Common myeloid progenitor, CD34-positive (primary cell): Measurements from ENCODE around the gene CEMIP.

ENCODE experiments used
- CTCF ChIA-PET: fragments of 350-600 bp; sonication (Branson Sonifier 250); formaldehyde crosslinking; loops from one replicate; lab custom pipeline; 2021; ENCODE audit warnings: antibody characterized with exemption; lab: Charles Lee
- POLR2A ChIA-PET: fragments of 350-600 bp; sonication (Branson Sonifier 250); formaldehyde crosslinking; loops from one replicate; lab custom pipeline; 2021; ENCODE audit warnings: antibody characterized with exemption; lab: Charles Lee
- DNase-seq, 3 donors: peaks; one replicate each; pipeline versions ENCODE4 v3.0.0 to v3.0.0-alpha.2; 2013
- H3K27ac ChIP-seq, 2 experiments: 1 replicate in 1 of 2; 2 replicates in 1 of 2; pipeline ENCODE4 v1.7.0; 2013; ENCODE audit warnings: inconsistent platforms in 2 of 2, low read length in 2 of 2, mild to moderate bottlenecking in 2 of 2, low read depth in 1 of 2, moderate library complexity in 1 of 2; ENCODE audit not compliant: severe bottlenecking in 2 of 2, insufficient read depth in 1 of 2, poor library complexity in 1 of 2
- H3K27me3 ChIP-seq, 5 experiments: replicated peaks in 2 of 5; 1 replicate in 3 of 5; 2 replicates in 2 of 5; pipeline versions ENCODE4 v1.6.1 to v1.7.0; 2013; ENCODE audit warnings: low read length in 4 of 5, mild to moderate bottlenecking in 2 of 5, moderate library complexity in 2 of 5, inconsistent platforms in 1 of 5; ENCODE audit not compliant: insufficient read depth in 5 of 5, control insufficient read depth in 4 of 5
- H3K36me3 ChIP-seq, 4 experiments: 1 replicate in 2 of 4; 2 replicates in 2 of 4; pipeline versions ENCODE4 v1.6.1 to v1.7.0; 2013; ENCODE audit warnings: low read length in 3 of 4, control low read depth in 1 of 4, mild to moderate bottlenecking in 1 of 4; ENCODE audit not compliant: control insufficient read depth in 4 of 4, insufficient read depth in 4 of 4
- H3K4me1 ChIP-seq, 4 experiments: 1 replicate in 3 of 4; 2 replicates in 1 of 4; pipeline versions ENCODE4 v1.6.1 to v1.7.1; 2013; ENCODE audit warnings: low read length in 3 of 4, mild to moderate bottlenecking in 3 of 4, control low read depth in 1 of 4, inconsistent platforms in 1 of 4, moderate library complexity in 1 of 4; ENCODE audit not compliant: control insufficient read depth in 4 of 4, insufficient read depth in 4 of 4; ENCODE audit errors: control extremely low read depth in 1 of 4
- H3K4me3 ChIP-seq, 7 experiments: 1 replicate in 4 of 7; 2 replicates in 3 of 7; pipeline versions ENCODE4 v1.5.1 to v1.7.0; 2013; ENCODE audit warnings: mild to moderate bottlenecking in 7 of 7, low read length in 6 of 7, moderate library complexity in 6 of 7, inconsistent platforms in 2 of 7, low read depth in 2 of 7, control low read depth in 1 of 7; ENCODE audit not compliant: insufficient read depth in 4 of 7, control insufficient read depth in 1 of 7; ENCODE audit errors: extremely low read depth in 1 of 7
- H3K9me3 ChIP-seq, 5 experiments: 1 replicate in 4 of 5; 2 replicates in 1 of 5; pipeline versions ENCODE4 v1.6.1 to v1.7.1; 2013; ENCODE audit warnings: low read length in 4 of 5, mild to moderate bottlenecking in 2 of 5, inconsistent platforms in 1 of 5, low read depth in 1 of 5, moderate library complexity in 1 of 5; ENCODE audit not compliant: control insufficient read depth in 4 of 5, insufficient read depth in 2 of 5; ENCODE audit errors: control extremely low read depth in 1 of 5
- WGBS: methylation state at CpG from one replicate; pipeline ENCODE4 v1.1.5; 2013; ENCODE audit not compliant: insufficient coverage; 5-methylcytosine and 5-hydroxymethylcytosine counted together

The CEMIP gene

GRCh38 chr15:80902298-80902801 is 123.2 kb downstream of the CEMIP start:
- WGBS = 99% methylated on average over 8 of the region's 10 CpGs
- ChIA-PET CTCF (no interaction called here), POLR2A (no interaction called here)
- H3K4me1 ChIP-seq = no peaks in the 10 kb centered on the region
- no peak for DNase-seq
- H3K4me3 ChIP-seq = no peak overlapping the region
- H3K27me3 ChIP-seq = no peaks in the 10 kb centered on the region
- no peak overlapping the region for H3K27ac ChIP-seq
- H3K9me3 ChIP-seq = no peaks in the 10 kb centered on the region
- H3K36me3 ChIP-seq = no peaks in the 10 kb centered on the region

- CTCF ChIA-PET = no interaction called here
- POLR2A ChIA-PET = no interaction called here
- WGBS = 90% methylated on average over 5 of the region's 5 CpGs
- Histone ChIP-seq H3K27me3 (no peaks in the 10 kb centered on the region), H3K36me3 (peaks cover 0 to 12% (median 0%) of the 10 kb centered on the region in 4 experiments), H3K4me1 (no peaks in the 10 kb centered on the region), H3K27ac (no peak overlapping the region), H3K4me3 (no peak overlapping the region), H3K9me3 (peaks cover 0 to 9% (median 0%) of the 10 kb centered on the region in 5 experiments)
- no peak for DNase-seq
These were observed 125.8 kb downstream of the CEMIP start for GRCh38 chr15:80904998-80905397.

- H3K36me3 ChIP-seq = peaks cover 0 to 19% (median 2%) of the 10 kb centered on the region in 4 experiments
These were observed 127.1 kb downstream of the CEMIP start for GRCh38 chr15:80906159-80906766.

GRCh38 chr15:80911821-80912220 is 132.7 kb downstream of the CEMIP start:
- POLR2A ChIA-PET = no interaction called here

More at GRCh38 chr15:80906159-80906766, 127.1 kb downstream of the CEMIP start:
- H3K4me1 ChIP-seq = no peaks in the 10 kb centered on the region
- DNase-seq = no peak
- H3K27ac ChIP-seq = no peak overlapping the region
- H3K27me3 ChIP-seq = no peaks in the 10 kb centered on the region
- H3K9me3 ChIP-seq = peaks cover 0 to 9% (median 0%) of the 10 kb centered on the region in 5 experiments
- POLR2A ChIA-PET = no interaction called here
- CTCF ChIA-PET = no interaction called here
- 100% methylated on average over 9 of the region's 11 CpGs for WGBS
- H3K4me3 ChIP-seq = no peak overlapping the region

GRCh38 chr15:80912673-80913072 is 133.5 kb downstream of the CEMIP start:
- no peak for DNase-seq
- peaks cover 0 to 19% (median 2%) of the 10 kb centered on the region in 4 experiments for H3K36me3 ChIP-seq
- H3K4me3 ChIP-seq = no peak overlapping the region
- CTCF ChIA-PET = no interaction called here
- no peaks in the 10 kb centered on the region for H3K27me3 ChIP-seq
- H3K27ac ChIP-seq = no peak overlapping the region
- no peaks in the 10 kb centered on the region for H3K4me1 ChIP-seq
- WGBS = 100% methylated on average over 5 of the region's 6 CpGs
- POLR2A ChIA-PET = no interaction called here
- peaks cover 0 to 9% (median 0%) of the 10 kb centered on the region in 5 experiments for H3K9me3 ChIP-seq

More at GRCh38 chr15:80911821-80912220, 132.7 kb downstream of the CEMIP start:
- WGBS = 100% methylated on average over 1 of the region's 1 CpG
- CTCF ChIA-PET = no interaction called here
- Histone ChIP-seq H3K36me3 (peaks cover 0 to 19% (median 2%) of the 10 kb centered on the region in 4 experiments), H3K27ac (no peak overlapping the region), H3K27me3 (no peaks in the 10 kb centered on the region), H3K9me3 (peaks cover 0 to 9% (median 0%) of the 10 kb centered on the region in 5 experiments), H3K4me3 (no peak overlapping the region), H3K4me1 (no peaks in the 10 kb centered on the region)
- no peak for DNase-seq

- Histone ChIP-seq H3K27me3 (no peaks in the 10 kb centered on the region), H3K4me3 (no peak overlapping the region), H3K27ac (no peak overlapping the region), H3K9me3 (peaks cover 0 to 9% (median 0%) of the 10 kb centered on the region in 5 experiments), H3K36me3 (peaks cover 0 to 16% (median 2%) of the 10 kb centered on the region in 4 experiments), H3K4me1 (no peaks in the 10 kb centered on the region)
- no peak for DNase-seq
- ChIA-PET CTCF (no interaction called here), POLR2A (no interaction called here)
- WGBS = 100% methylated on average over 4 of the region's 5 CpGs
These were observed 134.4 kb downstream of the CEMIP start for GRCh38 chr15:80913541-80913940.

GRCh38 chr15:80915472-80915871 is 136.3 kb downstream of the CEMIP start:
- no peaks in the 10 kb centered on the region for H3K27me3 ChIP-seq
- CTCF ChIA-PET = no interaction called here
- no peak overlapping the region for H3K4me3 ChIP-seq
- H3K9me3 ChIP-seq = no peaks in the 10 kb centered on the region
- DNase-seq = no peak
- POLR2A ChIA-PET = no interaction called here
- WGBS = 86% methylated on average over 1 of the region's 3 CpGs
- peaks cover 0 to 6% (median 4%) of the 10 kb centered on the region in 4 experiments for H3K4me1 ChIP-seq
- no peak overlapping the region for H3K27ac ChIP-seq
- peaks cover 0 to 2% (median 1%) of the 10 kb centered on the region in 4 experiments for H3K36me3 ChIP-seq
